Measurements from ENCODE around the gene HCK.

HCK gene

GRCh38 chr20:32062776-32063170, 10.7 kb downstream of the HCK start:
- DNase-seq (ENCODE audit: low read depth): no peak

DNA sequence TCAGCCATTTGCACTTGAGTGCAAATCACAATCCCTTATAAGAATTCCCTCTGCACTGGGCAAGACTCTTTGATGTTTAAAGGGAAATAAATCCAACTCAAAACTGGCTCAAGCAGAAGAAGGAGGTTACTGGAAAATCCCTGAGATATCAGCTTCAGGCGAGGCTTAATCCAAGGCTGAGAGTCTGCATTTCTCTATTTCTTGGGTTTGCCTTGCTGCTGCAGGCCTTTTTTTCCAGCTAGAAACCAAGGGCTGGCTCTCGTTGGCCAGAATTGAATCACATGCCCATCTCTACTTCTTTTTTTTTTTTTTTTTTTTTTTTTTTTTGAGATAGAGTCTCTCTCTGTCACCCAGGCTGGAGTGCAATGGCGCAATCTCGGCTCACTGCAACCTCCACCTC, 11.7 kb downstream of the HCK start:
- peak; percentile 7 for DNase-seq (ENCODE audit: low read depth)

- no peak for DNase-seq (ENCODE audit: low read depth)
These were observed 12.6 kb downstream of the HCK start for GRCh38 chr20:32064667-32065066.

- peak; percentile 58 for DNase-seq (ENCODE audit: low read depth)
These were observed 15.3 kb downstream of the HCK start for GRCh38 chr20:32067234-32067821.

DNA sequence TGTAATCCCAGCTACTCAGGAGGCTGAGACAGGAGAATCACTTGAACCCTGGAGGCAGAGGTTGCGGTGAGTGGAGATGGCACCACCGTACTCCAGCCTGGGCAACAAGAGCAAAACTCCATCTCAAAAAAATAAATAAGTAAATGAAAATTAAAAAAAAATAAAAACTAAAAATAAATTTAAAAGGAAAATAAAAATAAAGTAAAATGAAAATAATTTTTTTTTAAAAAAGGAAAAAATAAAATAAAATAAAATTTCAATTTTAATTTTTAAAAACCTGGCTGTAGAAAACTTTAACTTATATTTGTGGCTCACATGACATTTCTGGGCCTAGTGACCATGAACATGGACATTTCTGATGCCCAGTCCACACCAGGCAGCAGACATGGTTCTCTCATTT, 16.1 kb downstream of the HCK start:
- DNase-seq (ENCODE audit: low read depth): no peak

DNA sequence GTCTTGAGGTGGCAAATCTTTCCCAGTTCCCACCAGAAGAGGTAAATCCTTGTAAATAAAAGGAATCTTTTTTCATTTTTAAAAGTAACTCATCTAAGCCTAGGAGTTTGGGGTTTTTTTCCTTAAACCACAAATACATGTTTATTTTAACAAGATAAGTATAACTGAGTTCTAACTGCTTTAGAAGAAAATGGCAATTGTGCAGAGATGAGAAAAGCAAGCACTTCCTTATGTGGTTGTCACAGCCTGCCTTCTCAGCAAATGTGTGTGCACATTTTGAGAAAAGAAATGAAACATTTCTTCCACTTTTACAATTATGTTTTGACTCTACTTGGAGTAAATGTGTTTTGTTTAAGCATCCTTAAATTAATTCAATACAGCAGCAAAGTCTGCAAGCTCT, 17.7 kb downstream of the HCK start:
- no peak for DNase-seq (ENCODE audit: low read depth)

GRCh38 chr20:32070282-32070681, 18.2 kb downstream of the HCK start:
- DNase-seq (ENCODE audit: low read depth): no peak

GRCh38 chr20:32070690-32071213, 18.7 kb downstream of the HCK start:
- DNase-seq (ENCODE audit: low read depth): no peak

DNA sequence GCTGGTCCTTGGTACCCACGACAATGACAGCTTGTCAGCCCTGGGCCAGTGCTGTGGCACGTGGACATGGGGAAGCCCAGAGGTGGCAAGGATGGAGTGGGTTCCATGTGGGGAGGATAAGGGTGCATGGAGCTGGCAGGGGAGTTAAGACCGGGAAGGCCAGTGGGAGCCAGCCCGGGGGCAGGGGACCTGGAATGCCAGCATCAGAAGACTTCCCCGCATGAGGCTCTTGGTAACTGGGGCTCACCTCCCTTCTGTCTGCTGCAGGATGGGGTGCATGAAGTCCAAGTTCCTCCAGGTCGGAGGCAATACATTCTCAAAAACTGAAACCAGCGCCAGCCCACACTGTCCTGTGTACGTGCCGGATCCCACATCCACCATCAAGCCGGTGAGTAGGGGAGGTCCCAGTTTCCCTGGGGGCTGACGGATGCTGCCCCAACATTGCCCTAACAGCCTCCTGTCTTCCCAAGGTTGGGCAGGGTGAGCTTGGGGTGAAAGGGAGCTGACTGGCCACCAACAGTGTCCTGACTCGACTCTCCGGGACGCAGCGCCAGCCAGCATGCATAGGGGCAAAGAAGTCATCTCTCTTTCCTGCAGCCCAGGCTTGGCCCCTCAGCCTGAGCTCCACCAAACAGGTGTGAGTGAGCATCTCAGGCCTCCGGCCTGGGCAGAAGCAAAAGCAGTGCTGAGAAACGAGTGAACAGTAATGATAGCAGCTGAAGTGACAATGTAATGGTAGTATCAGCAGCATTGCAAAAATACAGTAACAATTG, 19.5 kb downstream of the HCK start:
- DNase-seq (ENCODE audit: low read depth): no peak

GRCh38 chr20:32072168-32072750, 20.2 kb downstream of the HCK start:
- no peak for DNase-seq (ENCODE audit: low read depth)

- DNase-seq (ENCODE audit: low read depth): no peak
These were observed 23.5 kb downstream of the HCK start for GRCh38 chr20:32075534-32075933.

GRCh38 chr20:32077190-32077589, 25.1 kb downstream of the HCK start:
- no peak for DNase-seq (ENCODE audit: low read depth)

GRCh38 chr20:32078322-32078721, 26.3 kb downstream of the HCK start:
- DNase-seq (ENCODE audit: low read depth): no peak

DNA sequence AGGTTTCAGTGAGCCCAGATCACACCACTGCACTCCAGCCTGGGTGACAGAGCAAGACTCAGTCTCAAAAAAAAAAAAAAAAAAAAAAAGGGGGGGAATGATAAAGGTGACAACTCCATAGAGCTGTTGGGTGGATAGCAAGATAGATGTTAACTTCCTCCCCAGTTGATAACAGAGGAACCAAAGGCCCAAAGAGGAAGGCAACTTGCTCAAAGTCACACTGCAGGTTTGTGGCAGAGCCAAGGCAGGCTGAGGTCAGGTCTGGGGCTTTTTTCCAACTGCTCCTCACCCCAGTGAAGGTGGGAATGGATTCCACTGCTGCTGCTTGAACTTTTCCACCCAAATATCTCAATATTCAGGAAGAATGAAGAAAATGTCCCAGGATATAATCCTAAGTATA, 26.7 kb downstream of the HCK start:
- DNase-seq (ENCODE audit: low read depth): no peak

GRCh38 chr20:32079655-32080109, 27.6 kb downstream of the HCK start:
- no peak for DNase-seq (ENCODE audit: low read depth)

DNA sequence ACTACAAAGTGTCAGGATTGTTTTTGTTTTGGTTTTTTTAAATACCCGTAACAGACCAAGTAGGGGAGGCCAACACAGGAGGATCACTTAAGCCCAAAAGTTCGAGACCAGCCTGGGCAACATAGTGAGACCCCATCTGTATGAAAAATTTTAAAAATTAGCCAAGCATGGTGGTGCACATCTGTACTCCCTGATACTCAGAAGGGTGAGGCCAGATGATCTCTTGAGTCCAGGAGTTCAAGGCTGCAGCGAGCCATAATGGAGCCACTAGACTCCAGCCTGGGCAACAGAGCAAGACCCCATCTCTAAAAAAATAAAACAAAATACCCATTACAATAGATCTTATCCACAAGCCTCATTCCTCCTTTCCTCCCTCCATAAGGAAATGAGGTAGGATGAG, 28.7 kb downstream of the HCK start:
- no peak for DNase-seq (ENCODE audit: low read depth)

GRCh38 chr20:32083469-32083868, 31.4 kb downstream of the HCK start:
- no peak for DNase-seq (ENCODE audit: low read depth)

DNA sequence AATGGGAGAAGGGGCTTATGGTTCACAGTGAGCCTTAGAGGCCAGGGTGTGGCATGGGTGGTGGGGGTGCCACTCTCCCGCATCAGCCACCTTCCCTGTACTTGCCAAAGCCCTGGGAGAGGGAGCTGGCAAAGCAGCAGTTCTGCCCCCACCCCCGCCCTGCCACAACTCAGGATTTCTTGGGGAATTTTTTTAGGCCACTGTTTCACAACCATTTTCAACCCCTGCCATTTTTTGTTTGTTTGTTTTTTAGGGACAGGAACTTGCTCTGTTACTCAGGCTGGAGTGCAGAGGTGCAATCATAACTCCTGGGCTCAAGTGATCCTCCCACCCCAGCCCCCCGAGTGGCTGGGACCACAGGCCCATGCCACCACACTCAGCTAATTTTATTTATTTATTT, 35.0 kb downstream of the HCK start:
- no peak for DNase-seq (ENCODE audit: low read depth)

GRCh38 chr20:32088759-32089158, 36.7 kb downstream of the HCK start:
- DNase-seq (ENCODE audit: low read depth): no peak

DNA sequence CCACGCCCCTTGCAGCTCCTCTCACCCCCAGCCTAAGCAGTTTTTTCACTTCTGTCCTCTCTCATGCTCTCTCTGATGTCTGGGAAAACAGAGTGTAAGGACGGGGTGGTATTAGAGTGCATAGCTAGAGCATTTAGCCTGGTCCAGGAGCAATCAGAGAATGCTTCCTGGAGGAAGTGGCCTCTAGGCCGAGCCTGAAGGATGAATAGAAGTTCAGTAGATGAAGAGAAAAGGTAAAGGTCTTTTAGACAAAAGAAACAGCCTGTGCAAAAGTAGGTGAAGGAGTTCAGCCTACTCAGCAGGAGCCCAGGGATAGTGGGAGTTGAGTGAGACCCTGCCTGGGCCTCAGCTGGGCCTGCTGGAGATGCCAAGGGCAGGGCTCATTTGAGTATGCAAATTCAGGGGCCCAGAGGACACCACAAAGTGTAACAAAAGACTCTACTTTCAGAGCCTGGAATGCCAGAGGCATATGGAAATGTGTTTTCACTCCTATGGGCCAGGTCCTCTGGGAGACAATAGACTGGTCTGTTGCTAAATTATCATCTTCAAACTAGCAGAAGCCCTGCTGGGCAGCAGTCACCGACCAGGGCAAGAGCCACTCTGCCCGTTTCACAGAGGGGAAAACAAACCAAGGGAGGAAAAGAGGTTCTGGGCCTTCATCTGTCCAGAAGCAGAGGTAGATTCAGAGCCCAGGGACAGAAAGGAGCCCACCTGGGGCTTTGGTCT, 37.8 kb downstream of the HCK start:
- no peak for DNase-seq (ENCODE audit: low read depth)

- DNase-seq (ENCODE audit: low read depth): peak; percentile 69
These were observed 39.9 kb downstream of the HCK start for GRCh38 chr20:32091888-32092346.

GRCh38 chr20:32098786-32099185, 46.7 kb downstream of the HCK start:
- no peak for DNase-seq (ENCODE audit: low read depth)
